Activated CD8-positive, alpha-beta T cell treated with anti-CD3 and anti-CD28 coated beads, Interleukin-2, amount 10 ng/mL, durations not matched to agents 7 days and 5 days (primary cell): ENCODE data around the gene CPSF2. TPM values are rescaled to one million over a fixed set of nuclear protein-coding genes. Genes with fewer than 3 reads are reported as not detected.

ENCODE experiments used
- ATAC-seq: fragments of 150-1000 bp; cut with Tn5 transposase; one replicate; pipeline ENCODE4 v1.10.0; 2021; ENCODE audit warnings: moderate library complexity
- CTCF ChIA-PET: fragments of 350-600 bp; sonication (Branson Sonifier 250); formaldehyde crosslinking; loops from one replicate; lab custom pipeline; 2021; ENCODE audit warnings: antibody characterized with exemption; lab: Charles Lee
- POLR2A ChIA-PET: fragments of 350-600 bp; sonication (Branson Sonifier 250); formaldehyde crosslinking; loops from one replicate; lab custom pipeline; 2021; ENCODE audit warnings: antibody characterized with exemption; lab: Charles Lee
- DNase-seq: peaks from one replicate; pipeline ENCODE4 v3.0.0-alpha.2; 2020
- H3K27ac Mint-ChIP-seq: one replicate; pipeline ENCODE4 v1.8.0; 2021; ENCODE audit warnings: mild to moderate bottlenecking, mixed read lengths
- H3K27me3 Mint-ChIP-seq: one replicate; pipeline ENCODE4 v1.8.0; 2021; ENCODE audit warnings: low read depth, mixed read lengths
- H3K36me3 Mint-ChIP-seq: one replicate; pipeline ENCODE4 v1.8.0; 2021; ENCODE audit warnings: low read depth, mixed read lengths
- H3K4me1 Mint-ChIP-seq: one replicate; pipeline ENCODE4 v1.8.0; 2021; ENCODE audit warnings: low read depth, mixed read lengths
- H3K4me3 Mint-ChIP-seq: one replicate; pipeline ENCODE4 v1.8.0; 2021; ENCODE audit warnings: mild to moderate bottlenecking, mixed read lengths
- H3K9me3 Mint-ChIP-seq: one replicate; pipeline ENCODE4 v1.8.0; 2022; ENCODE audit warnings: mixed read lengths; ENCODE audit not compliant: insufficient read depth
- total RNA-seq, 2 experiments: library from RNA; stranded (reverse); gene quantifications; one replicate each; pipeline ENCODE4 v1.2.3, GENCODE V29; 2021

Gene CPSF2
- total RNA-seq, 2 experiments from 2014 or later, result 63.7 to 85.4 TPM

DNA sequence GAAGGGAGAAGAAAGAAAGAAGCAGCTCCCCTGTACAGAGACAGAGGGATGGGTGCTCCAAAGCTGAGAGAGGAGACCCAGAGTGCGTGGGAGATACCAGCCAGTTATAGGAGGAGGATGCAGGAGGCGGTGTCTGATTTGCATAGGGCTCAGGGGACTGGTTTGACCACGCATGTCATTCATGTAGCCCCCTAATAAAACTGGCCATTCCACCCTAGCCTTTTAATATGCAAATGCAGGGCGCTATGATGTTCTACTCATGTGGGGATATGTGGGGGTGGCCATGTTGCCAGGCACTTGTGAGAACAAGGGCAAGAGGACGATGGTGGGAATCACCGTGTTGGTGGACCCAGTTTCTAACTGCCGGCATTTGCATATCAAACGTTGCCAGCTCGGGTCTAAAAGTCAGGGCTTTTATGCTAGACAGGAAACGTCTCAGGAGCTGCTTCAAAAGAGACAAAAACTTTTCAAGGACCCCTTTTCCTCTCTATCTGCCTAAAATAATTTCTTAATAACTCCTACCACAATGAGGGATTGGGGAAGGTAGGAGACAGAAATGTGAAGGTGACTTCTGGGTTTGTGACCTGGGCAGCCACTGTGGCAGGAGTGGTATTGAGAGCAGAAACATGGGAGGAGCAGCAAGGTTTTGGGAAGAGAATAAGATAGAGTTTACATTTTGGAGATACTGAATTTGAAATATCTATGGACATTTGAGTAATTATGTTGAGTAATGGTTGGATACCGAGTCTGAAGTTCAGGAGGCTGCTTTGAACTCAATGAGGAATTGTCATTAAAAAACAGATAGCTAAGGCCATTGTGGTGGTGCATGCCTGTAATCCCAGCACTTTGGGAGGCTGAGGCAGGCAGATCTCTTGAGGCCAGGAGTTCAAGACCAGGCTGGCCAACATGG lies 13.2 kb upstream of the CPSF2 start:
- no peaks in the 10 kb centered on the region for H3K36me3 Mint-ChIP-seq
- no peaks in the 10 kb centered on the region for H3K27me3 Mint-ChIP-seq
- peaks cover 30% of the 10 kb centered on the region for H3K4me1 Mint-ChIP-seq
- ChIA-PET CTCF (interaction anchor here (0.6 to 4.7 kb wide), 5 partner anchors 12 to 1078 kb away, joined by 3 to 213 read pairs (median 11); partner anchors contain the start of genes CPSF2 and NDUFB1), POLR2A (interaction anchor here (0.7 to 2.5 kb wide), 3 partner anchors 13 to 68 kb away, joined by 3 to 25 read pairs (median 17); partner anchors contain the start of genes CPSF2, NDUFB1 and TRIP11)
- peak overlapping the region; percentile 2 for H3K4me3 Mint-ChIP-seq
- H3K27ac Mint-ChIP-seq, result peak overlapping the region; percentile 40
- DNase-seq (peak; percentile 33), ATAC-seq (no peak)
- H3K9me3 Mint-ChIP-seq, result no peaks in the 10 kb centered on the region

DNA sequence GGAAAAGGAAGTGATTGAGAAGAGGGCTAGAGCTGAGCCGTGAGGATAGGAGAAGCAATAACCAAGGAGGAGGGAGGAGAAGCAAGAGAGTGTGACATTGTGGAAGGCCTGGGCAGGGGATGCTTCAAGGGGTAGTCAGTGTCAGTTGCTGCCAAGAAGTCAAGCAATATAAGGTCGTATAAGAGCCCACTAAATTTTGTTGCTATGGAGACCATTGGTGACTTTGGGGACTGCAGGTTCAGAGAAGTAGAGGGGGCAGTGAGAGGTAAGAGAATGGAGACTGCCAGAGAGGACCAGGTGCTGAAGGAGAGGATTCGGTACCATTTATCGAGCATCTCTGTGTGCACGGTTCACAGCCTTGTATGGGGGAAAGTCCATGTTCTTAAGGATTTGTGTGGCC lies 12.3 kb upstream of the CPSF2 start:
- H3K4me1 Mint-ChIP-seq, result peaks cover 26% of the 10 kb centered on the region
- H3K4me3 Mint-ChIP-seq, result no peak overlapping the region
- no peaks in the 10 kb centered on the region for H3K9me3 Mint-ChIP-seq
- DNase-seq (no peak), ATAC-seq (no peak)
- ChIA-PET CTCF (interaction anchor here (4.7 kb wide), 1 partner anchor 11 kb away, joined by 213 read pairs; the partner anchor contains the start of genes CPSF2 and NDUFB1), POLR2A (interaction anchor here (0.7 to 1.6 kb wide), 2 partner anchors 12 to 69 kb away, joined by 3 to 17 read pairs; partner anchors contain the start of genes CPSF2 and NDUFB1)
- no peaks in the 10 kb centered on the region for H3K36me3 Mint-ChIP-seq
- H3K27me3 Mint-ChIP-seq, result no peaks in the 10 kb centered on the region
- H3K27ac Mint-ChIP-seq, result no peak overlapping the region

DNA sequence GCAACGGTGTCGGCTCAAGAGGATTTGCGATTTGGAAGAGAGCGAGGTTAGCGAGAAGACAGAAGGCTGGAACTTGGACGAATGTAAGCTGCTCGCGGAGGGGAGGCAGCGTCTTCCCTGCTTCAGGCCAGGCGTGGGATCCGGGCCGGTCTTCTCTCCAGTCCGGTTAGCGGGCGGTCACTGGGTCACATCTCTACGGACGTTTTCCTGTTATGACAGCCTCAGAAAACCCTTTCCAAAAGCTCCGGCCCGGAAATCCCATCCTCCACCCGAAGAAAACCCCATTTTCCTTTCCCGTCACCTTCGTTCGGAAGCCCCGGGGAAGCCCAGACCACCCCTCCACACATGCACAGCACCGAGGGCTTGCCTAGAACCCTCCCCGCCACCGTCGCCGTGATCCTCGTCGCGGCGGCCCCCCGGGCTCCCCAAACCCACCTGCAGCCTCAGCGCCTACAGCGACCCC lies 531 bp upstream of the CPSF2 start:
- no peaks in the 10 kb centered on the region for H3K9me3 Mint-ChIP-seq
- DNase-seq, result peak; percentile 50
- peak overlapping the region; percentile 100 for H3K27ac Mint-ChIP-seq
- H3K36me3 Mint-ChIP-seq, result peaks cover 46% of the 10 kb centered on the region
- ChIA-PET CTCF (interaction anchor here (0.8 to 13.4 kb wide), 8 partner anchors 11 to 540 kb away, joined by 3 to 213 read pairs (median 4); partner anchors contain the start of gene ATXN3), POLR2A (interaction anchor here (0.6 to 3.6 kb wide), 14 partner anchors 10 to 618 kb away, joined by 3 to 31 read pairs (median 4); partner anchors contain the start of genes ATXN3 and TRIP11)
- no peaks in the 10 kb centered on the region for H3K27me3 Mint-ChIP-seq
- peaks cover 43% of the 10 kb centered on the region for H3K4me1 Mint-ChIP-seq
- H3K4me3 Mint-ChIP-seq, result peak overlapping the region; percentile 97
- ATAC-seq, result peak; percentile 32

DNA sequence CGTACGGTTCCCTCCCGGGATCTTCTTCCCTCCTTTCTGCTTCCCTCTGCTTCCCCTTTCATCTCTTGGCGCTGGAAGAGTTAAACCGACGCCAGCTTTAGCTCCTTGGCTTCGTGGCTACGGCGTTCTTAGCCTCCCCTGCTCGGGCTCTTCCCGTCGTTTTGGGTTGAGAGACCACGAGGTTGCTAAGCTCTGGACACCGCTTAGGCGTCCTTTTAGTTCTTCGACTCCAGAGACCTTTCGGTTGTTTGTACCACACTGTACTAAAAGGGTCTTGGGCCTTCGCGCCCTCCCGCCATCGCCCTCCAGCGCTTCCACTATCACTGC lies 545 bp downstream of the CPSF2 start:
- ATAC-seq, result peak; percentile 28
- Mint-ChIP-seq H3K27me3 (no peaks in the 10 kb centered on the region), H3K4me3 (peak overlapping the region; percentile 97), H3K36me3 (peaks cover 50% of the 10 kb centered on the region), H3K27ac (peak overlapping the region; percentile 100), H3K4me1 (peaks cover 53% of the 10 kb centered on the region), H3K9me3 (no peaks in the 10 kb centered on the region)
- DNase-seq, result no peak
- POLR2A ChIA-PET, result interaction anchor here (0.9 to 3.6 kb wide), 8 partner anchors 11 to 646 kb away, joined by 3 to 31 read pairs (median 5); partner anchors contain the start of genes ATXN3 and TRIP11
- CTCF ChIA-PET, result interaction anchor here (1.1 to 13.4 kb wide), 6 partner anchors 10 to 456 kb away, joined by 3 to 213 read pairs (median 4); partner anchors contain the start of gene ATXN3

DNA sequence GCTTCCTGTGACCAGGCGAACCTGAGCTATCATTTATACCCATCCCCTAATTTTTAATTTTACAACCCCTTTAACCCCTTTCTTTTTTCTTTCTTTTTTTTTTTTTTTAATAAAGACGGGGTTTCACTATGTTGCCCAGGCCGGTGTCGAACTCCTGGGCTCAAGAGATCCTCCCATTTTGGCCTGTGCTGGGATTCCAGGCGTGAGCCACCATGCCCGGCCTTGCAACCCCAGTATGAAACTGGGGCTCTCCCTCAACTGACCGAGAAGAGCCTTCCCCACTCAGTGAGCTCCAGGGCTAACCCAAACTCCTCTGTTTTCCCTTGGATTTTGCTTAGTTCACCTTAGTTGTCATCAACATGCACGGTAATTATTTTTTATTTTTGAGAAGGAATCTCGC lies 992 bp downstream of the CPSF2 start:
- Mint-ChIP-seq H3K4me1 (peaks cover 58% of the 10 kb centered on the region), H3K9me3 (no peaks in the 10 kb centered on the region)

GRCh38 chr14:92134456-92134855 lies 12.7 kb downstream of the CPSF2 start:
- H3K4me3 Mint-ChIP-seq, result no peak overlapping the region
- peaks cover 48% of the 10 kb centered on the region for H3K36me3 Mint-ChIP-seq
- no peaks in the 10 kb centered on the region for H3K9me3 Mint-ChIP-seq
- DNase-seq (no peak), ATAC-seq (no peak)
- POLR2A ChIA-PET, result interaction anchor here (2.8 kb wide), 1 partner anchor 12 kb away, joined by 15 read pairs; the partner anchor contains the start of genes CPSF2 and NDUFB1
- H3K27me3 Mint-ChIP-seq, result no peaks in the 10 kb centered on the region
- H3K4me1 Mint-ChIP-seq, result no peaks in the 10 kb centered on the region
- CTCF ChIA-PET, result interaction anchor here (0.6 to 2.9 kb wide), 11 partner anchors 8 to 554 kb away, joined by 3 to 14 read pairs (median 3); partner anchors contain the start of genes CPSF2 and NDUFB1
- H3K27ac Mint-ChIP-seq, result no peak overlapping the region

More for the DNA sequence above, 992 bp downstream of the CPSF2 start:
- Mint-ChIP-seq H3K36me3 (peaks cover 53% of the 10 kb centered on the region), H3K27me3 (no peaks in the 10 kb centered on the region), H3K4me3 (peak overlapping the region; percentile 97), H3K27ac (peak overlapping the region; percentile 100)
- CTCF ChIA-PET, result interaction anchor here (1.2 to 13.4 kb wide), 3 partner anchors 12 to 455 kb away, joined by 3 to 213 read pairs (median 14); partner anchors contain the start of gene ATXN3
- ATAC-seq (no peak), DNase-seq (no peak)
- POLR2A ChIA-PET, result interaction anchor here (0.9 to 3.6 kb wide), 8 partner anchors 11 to 645 kb away, joined by 3 to 31 read pairs (median 5); partner anchors contain the start of genes ATXN3 and TRIP11

DNA sequence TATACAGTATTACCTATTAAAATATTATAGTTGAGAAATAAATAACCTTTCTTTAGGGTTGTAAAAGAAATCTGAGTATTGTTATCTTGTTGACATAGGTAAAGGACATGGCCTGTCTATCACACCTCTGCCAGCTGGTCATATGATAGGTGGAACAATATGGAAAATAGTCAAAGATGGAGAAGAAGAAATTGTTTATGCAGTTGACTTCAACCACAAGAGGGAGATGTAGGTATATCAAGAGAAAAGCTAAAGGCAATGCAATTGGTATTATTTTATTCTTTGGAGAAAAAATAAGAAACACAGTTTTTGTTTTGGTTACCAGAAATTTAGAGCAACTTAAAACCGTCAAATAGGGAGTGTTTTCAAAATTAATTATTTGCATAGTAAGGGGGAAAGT lies 13.5 kb downstream of the CPSF2 start:
- peaks cover 43% of the 10 kb centered on the region for H3K36me3 Mint-ChIP-seq
- POLR2A ChIA-PET, result no interaction called here

DNA sequence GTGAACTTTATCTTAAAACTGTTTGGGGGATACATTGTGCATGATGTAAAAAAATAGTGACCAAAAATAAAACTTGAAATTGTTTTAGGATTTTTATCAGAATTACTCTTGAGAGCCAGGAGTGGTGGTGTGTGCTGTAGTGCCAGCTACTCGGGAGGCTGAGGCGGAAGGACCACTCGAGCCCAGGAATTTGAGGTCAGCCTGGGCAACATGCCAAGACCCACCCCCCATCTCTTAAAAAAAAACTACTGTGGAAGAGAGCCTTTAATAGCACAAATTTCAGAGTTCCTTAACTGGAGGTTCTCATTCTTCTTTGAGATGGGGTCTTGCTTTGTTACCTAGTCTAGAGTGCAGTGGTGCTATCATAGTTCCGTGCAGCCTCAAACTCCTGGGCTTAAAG lies 21.5 kb downstream of the CPSF2 start:
- no peaks in the 10 kb centered on the region for H3K4me1 Mint-ChIP-seq
- no peaks in the 10 kb centered on the region for H3K27me3 Mint-ChIP-seq
- no peak for DNase-seq
- ChIA-PET POLR2A (no interaction called here), CTCF (no interaction called here)
- ATAC-seq, result no peak
- peaks cover 48% of the 10 kb centered on the region for H3K36me3 Mint-ChIP-seq
- H3K27ac Mint-ChIP-seq, result no peak overlapping the region
- no peak overlapping the region for H3K4me3 Mint-ChIP-seq
- H3K9me3 Mint-ChIP-seq, result no peaks in the 10 kb centered on the region

More for the DNA sequence above, 13.5 kb downstream of the CPSF2 start:
- no peak for ATAC-seq
- no peak overlapping the region for H3K4me3 Mint-ChIP-seq
- DNase-seq, result no peak
- no peak overlapping the region for H3K27ac Mint-ChIP-seq
- CTCF ChIA-PET, result interaction anchor here (0.7 to 2.9 kb wide), 12 partner anchors 9 to 651 kb away, joined by 3 to 14 read pairs (median 4); partner anchors contain the start of genes CPSF2 and NDUFB1
- H3K27me3 Mint-ChIP-seq, result no peaks in the 10 kb centered on the region
- H3K9me3 Mint-ChIP-seq, result no peaks in the 10 kb centered on the region
- no peaks in the 10 kb centered on the region for H3K4me1 Mint-ChIP-seq

- H3K4me3 Mint-ChIP-seq, result no peak overlapping the region
- peaks cover 47% of the 10 kb centered on the region for H3K36me3 Mint-ChIP-seq
- CTCF ChIA-PET, result interaction anchor here (2.6 kb wide), 1 partner anchor 37 kb away, joined by 9 read pairs; the partner anchor contains the start of gene ATXN3
- no peaks in the 10 kb centered on the region for H3K27me3 Mint-ChIP-seq
- no peak for DNase-seq
- no peaks in the 10 kb centered on the region for H3K4me1 Mint-ChIP-seq
- no peak for ATAC-seq
- POLR2A ChIA-PET, result no interaction called here
- no peaks in the 10 kb centered on the region for H3K9me3 Mint-ChIP-seq
- H3K27ac Mint-ChIP-seq, result no peak overlapping the region
Observed at GRCh38 chr14:92143962-92144361, 22.2 kb downstream of the CPSF2 start.

GRCh38 chr14:92144708-92145107 lies 22.9 kb downstream of the CPSF2 start:
- no peaks in the 10 kb centered on the region for H3K9me3 Mint-ChIP-seq
- ATAC-seq (no peak), DNase-seq (no peak)
- peaks cover 50% of the 10 kb centered on the region for H3K36me3 Mint-ChIP-seq
- ChIA-PET CTCF (interaction anchor here (0.8 to 2.6 kb wide), 4 partner anchors 10 to 38 kb away, joined by 3 to 9 read pairs (median 4); partner anchors contain the start of genes ATXN3, CPSF2 and NDUFB1), POLR2A (no interaction called here)
- H3K27ac Mint-ChIP-seq, result no peak overlapping the region
- H3K27me3 Mint-ChIP-seq, result no peaks in the 10 kb centered on the region
- H3K4me1 Mint-ChIP-seq, result no peaks in the 10 kb centered on the region
- H3K4me3 Mint-ChIP-seq, result no peak overlapping the region

DNA sequence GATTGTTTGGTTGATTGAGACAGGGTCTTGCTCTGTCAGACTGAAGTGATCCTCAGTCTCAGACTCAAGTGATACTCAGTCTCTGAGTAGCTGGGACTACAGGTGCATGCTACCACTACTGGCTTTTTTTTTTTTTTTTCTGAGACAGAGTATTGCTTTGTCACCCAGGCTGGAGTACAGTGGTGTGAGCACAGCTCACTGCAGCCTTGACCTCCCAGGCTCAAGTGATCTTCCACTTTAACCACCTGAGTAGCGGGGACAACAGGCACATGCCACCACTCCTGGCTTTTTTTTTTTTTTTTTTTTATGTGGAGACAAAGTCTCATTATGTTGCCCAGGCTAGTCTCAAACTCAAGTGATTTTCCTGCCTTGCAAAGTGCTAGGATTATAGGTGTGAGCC lies 31.8 kb downstream of the CPSF2 start:
- ChIA-PET CTCF (interaction anchor here (1.0 kb wide), 1 partner anchor 47 kb away, joined by 3 read pairs; the partner anchor contains the start of gene ATXN3), POLR2A (no interaction called here)
- no peaks in the 10 kb centered on the region for H3K27me3 Mint-ChIP-seq
- H3K36me3 Mint-ChIP-seq, result peaks cover 59% of the 10 kb centered on the region
- no peak for DNase-seq
- peaks cover 8% of the 10 kb centered on the region for H3K4me1 Mint-ChIP-seq
- H3K4me3 Mint-ChIP-seq, result no peak overlapping the region
- no peak for ATAC-seq
- no peaks in the 10 kb centered on the region for H3K9me3 Mint-ChIP-seq
- no peak overlapping the region for H3K27ac Mint-ChIP-seq
